ENCODE results near the gene URAD. TPM values are rescaled to one million over a fixed set of nuclear protein-coding genes. Genes with fewer than 3 reads are reported as not detected.

URAD gene
- total RNA-seq, 2 donors from 2014 or later: not detected

DNA sequence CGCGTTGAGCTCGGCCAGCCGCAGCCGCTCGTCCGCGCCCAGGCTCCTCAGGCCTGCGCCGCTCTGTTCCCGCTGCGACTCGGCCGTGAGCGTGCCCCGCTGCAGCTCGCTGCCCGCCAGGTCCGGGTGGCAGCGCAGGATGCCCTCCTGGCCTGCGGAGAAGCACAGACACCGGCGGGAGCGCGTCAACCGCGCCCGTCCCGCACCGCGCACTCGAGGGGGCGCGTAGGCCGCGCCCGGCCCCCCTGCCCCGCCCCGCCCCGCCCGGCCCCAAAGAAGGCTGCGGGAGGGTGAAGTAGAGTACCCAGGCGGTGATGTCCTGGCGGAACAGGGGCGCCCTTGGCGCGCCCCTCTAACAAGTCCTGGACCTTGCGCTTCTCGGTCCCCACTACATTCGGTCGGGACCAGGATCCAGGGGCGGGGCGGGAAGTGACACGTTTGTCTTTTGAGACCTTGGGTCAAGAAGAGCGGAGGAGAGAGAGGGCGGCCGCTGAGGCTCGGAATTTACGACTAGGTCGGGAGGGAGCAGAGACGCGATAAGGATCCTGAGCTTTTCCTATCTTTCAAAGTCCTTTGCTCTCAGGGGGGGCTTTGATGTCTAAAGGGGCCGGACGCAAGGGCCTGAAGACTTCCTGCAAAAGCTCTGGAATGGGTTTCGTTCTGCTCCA, 10.1 kb downstream of the URAD start:
- no peak overlapping the region for H3K4me3 ChIP-seq
- H3K36me3 ChIP-seq: no peaks in the 10 kb centered on the region
- 3% methylated on average over 39 of the region's 65 CpGs for WGBS
- no peak for DNase-seq (ENCODE audit: low spot score)
- peaks cover 65% of the 10 kb centered on the region for H3K27me3 ChIP-seq (replicated peaks; ENCODE audit: insufficient read depth)
- no peaks in the 10 kb centered on the region for H3K9me3 ChIP-seq
- no peak overlapping the region for H3K27ac ChIP-seq
- no peak for TF ChIP-seq POLR2AphosphoS5 (IDR thresholded peaks at IDR 0.05)
- TF ChIP-seq, protein P1, sequence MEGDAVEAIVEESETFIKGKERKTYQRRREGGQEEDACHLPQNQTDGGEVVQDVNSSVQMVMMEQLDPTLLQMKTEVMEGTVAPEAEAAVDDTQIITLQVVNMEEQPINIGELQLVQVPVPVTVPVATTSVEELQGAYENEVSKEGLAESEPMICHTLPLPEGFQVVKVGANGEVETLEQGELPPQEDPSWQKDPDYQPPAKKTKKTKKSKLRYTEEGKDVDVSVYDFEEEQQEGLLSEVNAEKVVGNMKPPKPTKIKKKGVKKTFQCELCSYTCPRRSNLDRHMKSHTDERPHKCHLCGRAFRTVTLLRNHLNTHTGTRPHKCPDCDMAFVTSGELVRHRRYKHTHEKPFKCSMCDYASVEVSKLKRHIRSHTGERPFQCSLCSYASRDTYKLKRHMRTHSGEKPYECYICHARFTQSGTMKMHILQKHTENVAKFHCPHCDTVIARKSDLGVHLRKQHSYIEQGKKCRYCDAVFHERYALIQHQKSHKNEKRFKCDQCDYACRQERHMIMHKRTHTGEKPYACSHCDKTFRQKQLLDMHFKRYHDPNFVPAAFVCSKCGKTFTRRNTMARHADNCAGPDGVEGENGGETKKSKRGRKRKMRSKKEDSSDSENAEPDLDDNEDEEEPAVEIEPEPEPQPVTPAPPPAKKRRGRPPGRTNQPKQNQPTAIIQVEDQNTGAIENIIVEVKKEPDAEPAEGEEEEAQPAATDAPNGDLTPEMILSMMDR (IDR thresholded peaks at IDR 0.05): no peak
- no peak for TF ChIP-seq POLR2A (IDR thresholded peaks at IDR 0.05)
- intact Hi-C loops (cut with DNase I): loop anchor here (10.0 kb wide), 1 partner anchor 444 kb away; no protein-coding TSS in a partner anchor
- no peaks in the 10 kb centered on the region for H3K4me1 ChIP-seq (replicated peaks)

DNA sequence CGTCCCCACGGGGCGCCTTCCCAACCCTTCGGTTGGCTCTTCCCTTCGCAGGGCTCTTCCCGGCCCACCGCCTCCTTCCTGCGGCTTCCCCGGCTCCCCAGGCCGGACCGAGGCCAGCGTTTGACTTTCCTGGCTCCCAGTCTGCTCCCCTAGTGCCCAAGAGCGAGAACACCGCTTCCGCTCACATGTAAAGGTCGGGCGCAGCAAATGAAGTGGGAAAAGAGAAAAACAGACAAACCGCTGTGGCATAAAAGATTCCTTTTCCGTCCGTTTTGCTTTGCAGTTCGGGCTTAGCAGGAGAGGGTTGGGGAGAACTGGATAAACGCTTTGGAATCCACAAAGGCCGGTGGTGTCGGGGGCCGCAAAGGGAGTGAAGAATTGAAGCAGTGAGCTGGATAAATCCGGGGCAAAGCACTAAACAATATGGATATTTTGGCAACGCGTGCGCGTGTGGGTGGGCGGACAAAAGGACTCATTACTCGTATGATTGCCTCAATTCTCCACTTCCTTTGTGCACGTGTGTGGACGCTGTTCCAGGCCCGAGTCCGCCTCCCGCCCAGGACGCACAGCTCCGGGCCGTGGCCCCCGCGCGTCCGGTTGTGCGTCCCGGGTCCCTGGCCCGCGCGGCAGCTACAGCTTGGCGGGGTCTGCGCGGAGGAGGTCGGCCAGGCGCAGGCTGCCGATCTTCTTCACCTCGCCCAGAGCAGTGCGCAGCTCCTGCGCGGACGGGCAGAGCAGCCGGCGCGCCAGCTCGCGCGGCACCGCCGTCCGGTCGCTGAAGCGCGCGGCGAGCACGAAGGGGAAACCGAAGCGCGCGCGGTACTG, 10.8 kb downstream of the URAD start:
- H3K4me1 ChIP-seq (replicated peaks): no peaks in the 10 kb centered on the region
- intact Hi-C loops (cut with DNase I): loop anchor here (10.0 kb wide), 1 partner anchor 443 kb away; no protein-coding TSS in a partner anchor
- 2% methylated on average over 56 of the region's 80 CpGs for WGBS

DNA sequence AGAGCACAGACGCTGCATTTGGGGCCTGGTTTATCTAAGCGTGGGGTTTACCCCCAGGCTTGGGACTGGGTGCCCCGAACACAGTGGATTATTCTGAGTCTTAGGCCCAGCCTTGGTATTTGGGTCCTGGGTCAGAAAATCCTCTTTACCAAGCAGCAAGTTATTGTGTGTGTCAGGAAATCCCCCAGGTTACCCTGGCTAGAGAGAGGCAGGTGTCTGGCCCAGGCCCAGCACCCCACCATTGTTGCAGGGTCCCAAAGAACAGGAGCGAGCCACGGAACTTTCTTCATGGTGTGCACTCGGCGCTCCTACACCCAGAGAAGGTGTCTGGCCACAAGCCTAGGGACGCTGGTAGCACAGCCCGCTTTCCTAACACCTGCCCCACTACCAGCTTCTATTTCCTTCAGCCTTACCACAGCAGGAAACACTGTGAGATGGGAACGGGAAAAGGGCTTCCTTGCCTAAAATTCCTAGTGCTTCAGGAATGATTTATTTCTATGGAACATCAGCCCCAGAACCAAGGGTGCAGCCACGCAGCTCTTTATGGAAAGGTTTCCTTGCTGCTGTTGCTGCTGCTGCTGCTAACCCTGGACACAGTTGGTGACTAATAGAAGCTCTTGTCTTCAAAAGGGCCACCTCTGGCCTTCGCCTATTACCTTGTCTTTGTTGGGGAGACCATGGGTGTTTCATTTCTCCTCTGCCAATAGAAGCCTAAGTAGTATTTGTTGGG, 12.0 kb downstream of the URAD start:
- Histone ChIP-seq H3K4me3 (no peak overlapping the region), H3K27me3 (replicated peaks; ENCODE audit: insufficient read depth) (peaks cover 77% of the 10 kb centered on the region), H3K36me3 (no peaks in the 10 kb centered on the region), H3K4me1 (replicated peaks) (no peaks in the 10 kb centered on the region), H3K27ac (no peak overlapping the region), H3K9me3 (no peaks in the 10 kb centered on the region)
- WGBS: 37% methylated on average over 12 of the region's 12 CpGs
- intact Hi-C loops (cut with DNase I): loop anchor here (10.0 kb wide), 1 partner anchor 442 kb away; no protein-coding TSS in a partner anchor
- no peak for TF ChIP-seq POLR2AphosphoS5 (IDR thresholded peaks at IDR 0.05)
- TF ChIP-seq, protein P1 (IDR thresholded peaks at IDR 0.05): no peak
- no peak for TF ChIP-seq POLR2A (IDR thresholded peaks at IDR 0.05)
- DNase-seq (ENCODE audit: low spot score): no peak

More for the DNA sequence above, 10.8 kb downstream of the URAD start:
- no peaks in the 10 kb centered on the region for H3K36me3 ChIP-seq
- H3K27me3 ChIP-seq (replicated peaks; ENCODE audit: insufficient read depth): peaks cover 69% of the 10 kb centered on the region
- DNase-seq (ENCODE audit: low spot score): no peak
- no peaks in the 10 kb centered on the region for H3K9me3 ChIP-seq
- no peak overlapping the region for H3K27ac ChIP-seq
- no peak overlapping the region for H3K4me3 ChIP-seq
- TF ChIP-seq POLR2A (IDR thresholded peaks at IDR 0.05) (no peak), POLR2AphosphoS5 (IDR thresholded peaks at IDR 0.05) (no peak)
- TF ChIP-seq, protein P1 (IDR thresholded peaks at IDR 0.05): no peak

DNA sequence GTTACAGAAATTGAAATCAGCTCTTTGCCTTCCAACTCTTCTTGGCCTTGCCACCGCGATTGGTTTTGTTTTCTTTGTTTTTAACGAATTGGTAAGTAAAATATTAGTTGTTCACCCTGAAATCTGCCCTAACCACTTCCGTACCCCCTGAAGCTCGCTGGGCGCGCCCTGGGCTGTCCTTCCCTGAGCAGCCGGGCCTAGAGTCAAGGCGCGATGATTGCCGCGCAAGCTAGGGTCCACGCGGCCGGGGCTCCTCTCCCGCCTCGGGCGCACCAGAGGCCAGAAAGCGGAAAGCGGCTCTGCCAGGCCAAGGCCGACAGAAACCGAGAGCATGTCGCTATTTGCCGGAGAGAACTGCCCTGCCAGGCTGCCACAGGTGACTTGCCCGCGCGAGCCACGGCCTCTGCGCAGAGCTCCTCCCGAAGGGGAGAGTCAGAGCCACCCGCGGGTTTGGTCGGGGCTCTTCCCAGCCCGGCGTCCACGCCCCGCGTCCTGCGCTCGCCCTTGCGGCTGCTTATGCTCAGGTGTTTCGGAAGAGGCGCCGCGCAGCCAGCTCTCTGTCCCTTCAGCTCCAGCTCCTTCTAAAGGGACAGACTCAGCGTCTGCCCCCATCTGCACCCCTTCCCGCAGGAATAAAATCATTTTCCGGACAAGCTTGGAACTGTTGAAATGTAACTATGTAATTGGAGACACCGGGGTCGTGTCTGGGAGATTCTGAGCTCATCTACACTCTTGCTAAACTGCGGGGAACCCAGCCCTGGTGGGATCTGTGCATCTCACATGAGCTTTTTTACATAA, 12.7 kb downstream of the URAD start:
- Histone ChIP-seq H3K4me1 (replicated peaks) (no peaks in the 10 kb centered on the region), H3K27ac (no peak overlapping the region), H3K4me3 (no peak overlapping the region), H3K27me3 (replicated peaks; ENCODE audit: insufficient read depth) (peaks cover 82% of the 10 kb centered on the region), H3K9me3 (no peaks in the 10 kb centered on the region), H3K36me3 (no peaks in the 10 kb centered on the region)
- DNase-seq (ENCODE audit: low spot score): no peak
- WGBS: 5% methylated on average over 46 of the region's 51 CpGs
- intact Hi-C loops (cut with DNase I): loop anchor here (10.0 kb wide), 1 partner anchor 441 kb away; no protein-coding TSS in a partner anchor
- TF ChIP-seq, protein P1 (IDR thresholded peaks at IDR 0.05): no peak
- TF ChIP-seq POLR2AphosphoS5 (IDR thresholded peaks at IDR 0.05): no peak
- no peak for TF ChIP-seq POLR2A (IDR thresholded peaks at IDR 0.05)

All from prostate gland (tissue), 2 donors.